ENCODE results near the gene GNG11.
"Not testable (repeated sequence)": the region's sequence is repeated elsewhere in the genome, so short reads cannot be mapped to it uniquely, and the experiment has no call there.

The GNG11 gene

GRCh38 chr7:93921607-93922566 lies at the start of gene GNG11:
TSS of gene GNG11 (plus strand) at chr7:93921735. CDS start at chr7:93922138, 403 bp downstream.
- no peak for DNase-seq (ENCODE audit: low spot score)

GRCh38 chr7:93873998-93874574 lies 47.4 kb upstream of the GNG11 start:
- DNase-seq (ENCODE audit: low spot score), result no peak

- DNase-seq (ENCODE audit: low spot score), result no peak
Measured at GRCh38 chr7:93877742-93878141, 43.8 kb upstream of the GNG11 start.

- no peak for DNase-seq (ENCODE audit: low spot score)
Measured at GRCh38 chr7:93879356-93879755, 42.2 kb upstream of the GNG11 start.

- no peak for DNase-seq (ENCODE audit: low spot score)
Measured at GRCh38 chr7:93882468-93882867, 39.1 kb upstream of the GNG11 start.

GRCh38 chr7:93883078-93883916 lies 38.2 kb upstream of the GNG11 start:
- DNase-seq (ENCODE audit: low spot score), result no peak

- no peak for DNase-seq (ENCODE audit: low spot score)
Measured at GRCh38 chr7:93883917-93884345, 37.6 kb upstream of the GNG11 start.

- DNase-seq (ENCODE audit: low spot score), result no peak
Measured at GRCh38 chr7:93884541-93884940, 37.0 kb upstream of the GNG11 start.

GRCh38 chr7:93889261-93889660 lies 32.3 kb upstream of the GNG11 start:
- no peak for DNase-seq (ENCODE audit: low spot score)

GRCh38 chr7:93890041-93890463 lies 31.5 kb upstream of the GNG11 start:
- DNase-seq (ENCODE audit: low spot score), result no peak

GRCh38 chr7:93890464-93891068 lies 31.0 kb upstream of the GNG11 start, which contains the start of gene TFPI2:
TSS of gene TFPI2 (minus strand) at chr7:93890753. CDS start at chr7:93890678, 75 bp downstream.
- DNase-seq (ENCODE audit: low spot score), result no peak

GRCh38 chr7:93894426-93894825 lies 27.1 kb upstream of the GNG11 start:
- DNase-seq (ENCODE audit: low spot score), result no peak

- no peak for DNase-seq (ENCODE audit: low spot score)
Measured at GRCh38 chr7:93894966-93895640, 26.4 kb upstream of the GNG11 start.

GRCh38 chr7:93895859-93896600 lies 25.5 kb upstream of the GNG11 start:
- no peak for DNase-seq (ENCODE audit: low spot score)

- no peak for DNase-seq (ENCODE audit: low spot score)
Measured at GRCh38 chr7:93897680-93898079, 23.9 kb upstream of the GNG11 start.

- no peak for DNase-seq (ENCODE audit: low spot score)
Measured at GRCh38 chr7:93902777-93903423, 18.6 kb upstream of the GNG11 start.

- no peak for DNase-seq (ENCODE audit: low spot score)
Measured at GRCh38 chr7:93906267-93906666, 15.3 kb upstream of the GNG11 start, which contains the start of gene GNGT1. TSS of gene GNGT1 (plus strand) at chr7:93906567. CDS start at chr7:93906747, 180 bp downstream.

GRCh38 chr7:93910076-93910994 lies 11.2 kb upstream of the GNG11 start:
- DNase-seq (ENCODE audit: low spot score), result no peak

GRCh38 chr7:93911242-93911641 lies 10.3 kb upstream of the GNG11 start:
- DNase-seq (ENCODE audit: low spot score), result not testable (repeated sequence)
